HG02981 (cell line): ENCODE data around the gene NAA60.

Experiments used
- ATAC-seq: cut with Tn5 transposase; IDR thresholded peaks from one replicate; pipeline ENCODE4 v1.9.1; 2021; ENCODE audit warnings: mild to moderate bottlenecking, moderate library complexity; ENCODE audit not compliant: unreplicated experiment

Gene NAA60

GRCh38 chr16:3536271-3536731 is 92.8 kb downstream of the NAA60 start:
- ATAC-seq, result no peak
